ENCODE results near the gene IQCC.

DNA sequence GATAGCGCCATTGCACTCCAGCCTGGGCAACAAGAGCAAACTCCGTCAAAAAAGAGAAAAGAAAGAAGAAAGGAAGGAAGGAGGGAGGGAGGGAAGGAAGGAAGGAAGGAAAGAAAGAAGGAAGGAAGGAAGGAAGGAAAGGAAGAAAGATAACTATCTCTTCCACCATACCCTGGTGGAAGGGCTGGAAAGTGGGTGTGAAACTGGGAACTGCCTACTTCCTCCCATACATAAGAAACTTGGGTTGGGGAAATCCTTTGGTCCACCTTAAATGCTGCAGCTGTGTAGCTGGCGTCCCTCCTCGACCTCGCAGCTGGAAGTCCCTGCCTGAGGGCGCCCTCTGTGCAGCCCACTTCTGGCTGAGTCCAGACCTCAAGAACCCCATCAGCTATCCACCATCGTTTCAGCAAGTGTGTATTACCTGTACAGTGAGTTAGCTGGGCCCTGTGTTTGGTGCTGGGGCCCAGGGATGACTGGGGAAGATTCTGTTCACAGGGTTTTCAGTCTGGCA lies 36.9 kb downstream of the IQCC start:
- TF ChIP-seq, protein P1, sequence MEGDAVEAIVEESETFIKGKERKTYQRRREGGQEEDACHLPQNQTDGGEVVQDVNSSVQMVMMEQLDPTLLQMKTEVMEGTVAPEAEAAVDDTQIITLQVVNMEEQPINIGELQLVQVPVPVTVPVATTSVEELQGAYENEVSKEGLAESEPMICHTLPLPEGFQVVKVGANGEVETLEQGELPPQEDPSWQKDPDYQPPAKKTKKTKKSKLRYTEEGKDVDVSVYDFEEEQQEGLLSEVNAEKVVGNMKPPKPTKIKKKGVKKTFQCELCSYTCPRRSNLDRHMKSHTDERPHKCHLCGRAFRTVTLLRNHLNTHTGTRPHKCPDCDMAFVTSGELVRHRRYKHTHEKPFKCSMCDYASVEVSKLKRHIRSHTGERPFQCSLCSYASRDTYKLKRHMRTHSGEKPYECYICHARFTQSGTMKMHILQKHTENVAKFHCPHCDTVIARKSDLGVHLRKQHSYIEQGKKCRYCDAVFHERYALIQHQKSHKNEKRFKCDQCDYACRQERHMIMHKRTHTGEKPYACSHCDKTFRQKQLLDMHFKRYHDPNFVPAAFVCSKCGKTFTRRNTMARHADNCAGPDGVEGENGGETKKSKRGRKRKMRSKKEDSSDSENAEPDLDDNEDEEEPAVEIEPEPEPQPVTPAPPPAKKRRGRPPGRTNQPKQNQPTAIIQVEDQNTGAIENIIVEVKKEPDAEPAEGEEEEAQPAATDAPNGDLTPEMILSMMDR (IDR thresholded peaks at IDR 0.05), result no peak
- no peak for TF ChIP-seq POLR2A (IDR thresholded peaks at IDR 0.05)

Data from Peyer's patch (tissue), 4 donors.